Neural cell (in vitro differentiated cells): ENCODE measurements around the gene RAX. TPM values are rescaled to one million over a fixed set of nuclear protein-coding genes. Genes with fewer than 3 reads are reported as not detected.

ENCODE experiments used
- H2AFZ ChIP-seq: fragments of 200-600, 300-800 bp; sonication (generic), shearing (Covaris generic); 2 replicates; pipeline ENCODE4 v1.6.0; 2014; ENCODE audit warnings: low read depth, mild to moderate bottlenecking, antibody characterized with exemption, low read length, moderate library complexity
- H3F3A ChIP-seq: fragments of 200-600 bp; shearing (Covaris generic); 2 replicates; pipeline ENCODE4 v1.6.1; 2016; ENCODE audit warnings: mild to moderate bottlenecking, moderate library complexity, mixed read lengths, antibody characterized with exemption, low read length; ENCODE audit not compliant: insufficient read depth, poor library complexity, severe bottlenecking
- H3K27ac ChIP-seq: fragments of 200-600, 300-800 bp; sonication (generic), shearing (Covaris generic); 2 replicates; pipeline ENCODE4 v1.5.1; 2014; ENCODE audit warnings: mild to moderate bottlenecking, low read length, moderate library complexity
- H3K27me3 ChIP-seq: fragments of 300-800, 200-600 bp; sonication (generic), shearing (Covaris generic); 2 replicates; pipeline ENCODE4 v1.6.0; 2014; ENCODE audit warnings: mild to moderate bottlenecking, low read depth, low read length, moderate library complexity; ENCODE audit not compliant: insufficient read depth
- H3K36me3 ChIP-seq: fragments of 300-800, 200-600 bp; sonication (generic), shearing (Covaris generic); 2 replicates; pipeline ENCODE4 v1.5.1; 2014; ENCODE audit warnings: mild to moderate bottlenecking, antibody characterized with exemption, low read length, moderate library complexity; ENCODE audit not compliant: insufficient read depth
- H3K4me2 ChIP-seq: fragments of 300-800, 200-600 bp; sonication (generic), shearing (Covaris generic); 2 replicates; pipeline ENCODE4 v1.6.0; 2014; ENCODE audit warnings: mild to moderate bottlenecking, low read length
- H3K4me3 ChIP-seq: fragments of 300-800, 200-600 bp; sonication (generic), shearing (Covaris generic); 2 replicates; pipeline ENCODE4 v1.5.1; 2014; ENCODE audit warnings: mild to moderate bottlenecking, low read length, moderate library complexity
- H3K79me2 ChIP-seq: fragments of 200-600 bp; shearing (Covaris generic); replicated peaks from 2 replicates; pipeline ENCODE4 v1.6.0; 2014; ENCODE audit warnings: mild to moderate bottlenecking, low read length, moderate library complexity; ENCODE audit not compliant: insufficient read depth
- H3K9ac ChIP-seq: fragments of 300-800, 200-600 bp; sonication (generic), shearing (Covaris generic); 2 replicates; pipeline ENCODE4 v1.6.1; 2016; ENCODE audit warnings: mild to moderate bottlenecking, low read length, mixed read lengths
- H3K9me2 ChIP-seq: fragments of 200-600 bp; shearing (Covaris generic); 2 replicates; pipeline ENCODE4 v1.6.1; 2016; ENCODE audit warnings: mild to moderate bottlenecking, low read length, mixed read lengths; ENCODE audit not compliant: insufficient read depth
- H3K9me3 ChIP-seq: fragments of 200-600, 300-800 bp; sonication (generic), shearing (Covaris generic); 2 replicates; pipeline ENCODE4 v1.6.1; 2016; ENCODE audit warnings: mild to moderate bottlenecking, mixed run types, low read length, moderate library complexity, mixed read lengths
- H4K20me1 ChIP-seq: fragments of 200-600 bp; shearing (Covaris generic); 2 replicates; pipeline ENCODE4 v1.6.1; 2016; ENCODE audit warnings: mild to moderate bottlenecking, mixed run types; ENCODE audit not compliant: insufficient read depth
- EP300 ChIP-seq: fragments of 450-650 bp; conservative IDR thresholded peaks from 2 replicates; pipeline ENCODE4 v1.6.1; 2014; ENCODE audit warnings: antibody characterized with exemption, mild to moderate bottlenecking, moderate library complexity; ENCODE audit not compliant: poor library complexity, severe bottlenecking
- EZH2 ChIP-seq: fragments of 200-600, 300-800 bp; shearing (Covaris generic), sonication (generic); IDR thresholded peaks from 2 replicates; pipeline ENCODE4 v1.6.1; 2014; ENCODE audit warnings: antibody characterized with exemption, low read length, borderline replicate concordance, mild to moderate bottlenecking; ENCODE audit not compliant: insufficient read depth, poor library complexity, severe bottlenecking
- MXI1 ChIP-seq: fragments of 450-650 bp; conservative IDR thresholded peaks from 2 replicates; pipeline ENCODE4 v1.6.1; 2014; ENCODE audit warnings: antibody characterized with exemption, mild to moderate bottlenecking; ENCODE audit not compliant: poor library complexity, severe bottlenecking
- POLR2AphosphoS5 ChIP-seq: IDR thresholded peaks from 2 replicates; pipeline ENCODE4 v1.6.1; 2012
- RAD21 ChIP-seq: fragments of 450-650 bp; conservative IDR thresholded peaks from 2 replicates; pipeline ENCODE4 v1.6.1; 2014; ENCODE audit warnings: antibody characterized with exemption, mild to moderate bottlenecking, moderate library complexity
- SMC3 ChIP-seq: fragments of 450-650 bp; conservative IDR thresholded peaks from 2 replicates; pipeline ENCODE4 v1.6.1; 2014; ENCODE audit warnings: antibody characterized with exemption, mild to moderate bottlenecking, moderate library complexity; ENCODE audit not compliant: poor library complexity
- TAF1 ChIP-seq: IDR thresholded peaks from 2 replicates; pipeline ENCODE4 v1.6.1; 2012; ENCODE audit warnings: low read depth
- polyA plus RNA-seq: library from polyadenylated mRNA; depleted of rRNA; stranded (reverse); fragments of >200 nt; gene quantifications from 2 replicates; pipeline ENCODE4 v1.2.3, GENCODE V29; 2014
- TF ChIP-seq, protein P1 (sequence below): fragments of 450-650 bp; IDR thresholded peaks from 2 replicates; pipeline ENCODE4 v1.5.1; 2014; ENCODE audit warnings: antibody characterized with exemption, mild to moderate bottlenecking, moderate library complexity; ENCODE audit not compliant: poor library complexity, severe bottlenecking
- TF ChIP-seq, protein P2 (sequence below): IDR thresholded peaks from 2 replicates; pipeline ENCODE4 v1.6.1; 2012; ENCODE audit warnings: borderline replicate concordance

RAX gene
- polyA plus RNA-seq, 1 donor from 2014 or later: not detected

DNA sequence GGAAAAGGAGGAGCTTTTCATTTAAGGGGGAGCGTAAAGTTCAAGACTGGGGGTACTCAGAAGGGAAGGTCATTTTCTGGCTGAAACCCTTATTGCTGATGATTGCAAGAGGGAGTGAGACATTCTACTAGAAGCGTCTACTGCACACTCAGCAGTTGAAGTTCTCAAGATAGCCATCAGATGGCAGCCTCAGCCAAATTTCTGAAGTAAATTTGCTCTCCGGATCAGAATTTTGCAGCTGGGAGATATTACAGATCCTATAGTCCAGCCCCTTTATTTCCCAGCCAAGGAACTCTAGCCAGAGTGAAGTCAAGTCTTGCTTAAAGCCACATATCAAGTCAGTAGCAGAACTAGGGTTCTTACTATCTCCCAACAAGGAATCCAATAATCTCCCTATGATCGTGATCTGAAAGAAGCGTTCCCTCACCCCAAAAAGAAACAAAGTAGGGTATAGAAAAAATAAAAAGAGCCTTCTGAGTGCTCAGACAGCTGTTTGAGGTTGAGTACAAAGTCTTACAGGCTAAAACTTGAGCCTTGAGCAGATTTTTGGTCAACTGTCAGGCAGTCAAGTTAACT is 24.0 kb downstream of the RAX start:
- no peaks in the 10 kb centered on the region for H3K9me2 ChIP-seq
- H3K9ac ChIP-seq: no peak overlapping the region
- no peaks in the 10 kb centered on the region for H3K79me2 ChIP-seq
- H3K4me2 ChIP-seq: no peak overlapping the region
- H3K36me3 ChIP-seq: no peaks in the 10 kb centered on the region
- no peak overlapping the region for H3K4me3 ChIP-seq
- no peaks in the 10 kb centered on the region for H3F3A ChIP-seq
- H2AFZ ChIP-seq: no peak overlapping the region
- TF ChIP-seq RAD21 (peak; percentile 85), SMC3 (peak; percentile 84), MXI1 (no peak)
- TF ChIP-seq, protein P1, sequence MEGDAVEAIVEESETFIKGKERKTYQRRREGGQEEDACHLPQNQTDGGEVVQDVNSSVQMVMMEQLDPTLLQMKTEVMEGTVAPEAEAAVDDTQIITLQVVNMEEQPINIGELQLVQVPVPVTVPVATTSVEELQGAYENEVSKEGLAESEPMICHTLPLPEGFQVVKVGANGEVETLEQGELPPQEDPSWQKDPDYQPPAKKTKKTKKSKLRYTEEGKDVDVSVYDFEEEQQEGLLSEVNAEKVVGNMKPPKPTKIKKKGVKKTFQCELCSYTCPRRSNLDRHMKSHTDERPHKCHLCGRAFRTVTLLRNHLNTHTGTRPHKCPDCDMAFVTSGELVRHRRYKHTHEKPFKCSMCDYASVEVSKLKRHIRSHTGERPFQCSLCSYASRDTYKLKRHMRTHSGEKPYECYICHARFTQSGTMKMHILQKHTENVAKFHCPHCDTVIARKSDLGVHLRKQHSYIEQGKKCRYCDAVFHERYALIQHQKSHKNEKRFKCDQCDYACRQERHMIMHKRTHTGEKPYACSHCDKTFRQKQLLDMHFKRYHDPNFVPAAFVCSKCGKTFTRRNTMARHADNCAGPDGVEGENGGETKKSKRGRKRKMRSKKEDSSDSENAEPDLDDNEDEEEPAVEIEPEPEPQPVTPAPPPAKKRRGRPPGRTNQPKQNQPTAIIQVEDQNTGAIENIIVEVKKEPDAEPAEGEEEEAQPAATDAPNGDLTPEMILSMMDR: peak; percentile 88
- peaks cover 24% of the 10 kb centered on the region for H3K27me3 ChIP-seq
- no peak overlapping the region for H3K27ac ChIP-seq
- no peaks in the 10 kb centered on the region for H3K9me3 ChIP-seq
- no peaks in the 10 kb centered on the region for H4K20me1 ChIP-seq

DNA sequence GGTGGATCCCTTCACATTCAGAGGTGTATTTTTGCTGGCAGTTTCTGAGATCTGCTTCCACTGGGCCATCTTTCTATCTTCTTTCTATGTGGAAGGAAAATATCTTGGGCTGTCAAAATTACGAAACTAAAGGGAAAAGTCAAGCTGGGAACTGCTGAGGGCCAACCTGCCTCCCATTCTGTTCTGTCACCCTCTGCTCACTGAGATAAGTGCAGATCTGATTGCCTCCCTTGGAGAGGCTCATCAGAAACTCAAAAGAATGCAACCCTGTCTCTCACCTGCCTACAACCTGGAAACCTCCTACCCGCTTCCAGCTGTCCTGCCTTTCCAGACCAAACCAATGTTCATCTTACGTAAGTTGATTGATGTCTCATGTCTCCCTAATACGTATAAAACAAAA is 26.5 kb downstream of the RAX start:
- no peak overlapping the region for H3K4me2 ChIP-seq
- no peak overlapping the region for H3K27ac ChIP-seq
- no peaks in the 10 kb centered on the region for H3K9me2 ChIP-seq
- H3K27me3 ChIP-seq: peaks cover 24% of the 10 kb centered on the region
- no peaks in the 10 kb centered on the region for H3F3A ChIP-seq
- no peak overlapping the region for H3K9ac ChIP-seq
- no peak overlapping the region for H2AFZ ChIP-seq
- H3K79me2 ChIP-seq: no peaks in the 10 kb centered on the region
- no peaks in the 10 kb centered on the region for H3K36me3 ChIP-seq
- no peaks in the 10 kb centered on the region for H4K20me1 ChIP-seq
- no peaks in the 10 kb centered on the region for H3K9me3 ChIP-seq
- TF ChIP-seq, protein P1: no peak
- TF ChIP-seq EP300 (no peak), MXI1 (no peak), EZH2 (no peak), POLR2AphosphoS5 (no peak), TAF1 (no peak), RAD21 (no peak), SMC3 (no peak)
- TF ChIP-seq, protein P2, sequence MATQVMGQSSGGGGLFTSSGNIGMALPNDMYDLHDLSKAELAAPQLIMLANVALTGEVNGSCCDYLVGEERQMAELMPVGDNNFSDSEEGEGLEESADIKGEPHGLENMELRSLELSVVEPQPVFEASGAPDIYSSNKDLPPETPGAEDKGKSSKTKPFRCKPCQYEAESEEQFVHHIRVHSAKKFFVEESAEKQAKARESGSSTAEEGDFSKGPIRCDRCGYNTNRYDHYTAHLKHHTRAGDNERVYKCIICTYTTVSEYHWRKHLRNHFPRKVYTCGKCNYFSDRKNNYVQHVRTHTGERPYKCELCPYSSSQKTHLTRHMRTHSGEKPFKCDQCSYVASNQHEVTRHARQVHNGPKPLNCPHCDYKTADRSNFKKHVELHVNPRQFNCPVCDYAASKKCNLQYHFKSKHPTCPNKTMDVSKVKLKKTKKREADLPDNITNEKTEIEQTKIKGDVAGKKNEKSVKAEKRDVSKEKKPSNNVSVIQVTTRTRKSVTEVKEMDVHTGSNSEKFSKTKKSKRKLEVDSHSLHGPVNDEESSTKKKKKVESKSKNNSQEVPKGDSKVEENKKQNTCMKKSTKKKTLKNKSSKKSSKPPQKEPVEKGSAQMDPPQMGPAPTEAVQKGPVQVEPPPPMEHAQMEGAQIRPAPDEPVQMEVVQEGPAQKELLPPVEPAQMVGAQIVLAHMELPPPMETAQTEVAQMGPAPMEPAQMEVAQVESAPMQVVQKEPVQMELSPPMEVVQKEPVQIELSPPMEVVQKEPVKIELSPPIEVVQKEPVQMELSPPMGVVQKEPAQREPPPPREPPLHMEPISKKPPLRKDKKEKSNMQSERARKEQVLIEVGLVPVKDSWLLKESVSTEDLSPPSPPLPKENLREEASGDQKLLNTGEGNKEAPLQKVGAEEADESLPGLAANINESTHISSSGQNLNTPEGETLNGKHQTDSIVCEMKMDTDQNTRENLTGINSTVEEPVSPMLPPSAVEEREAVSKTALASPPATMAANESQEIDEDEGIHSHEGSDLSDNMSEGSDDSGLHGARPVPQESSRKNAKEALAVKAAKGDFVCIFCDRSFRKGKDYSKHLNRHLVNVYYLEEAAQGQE: no peak
- no peak overlapping the region for H3K4me3 ChIP-seq
